Measurements from ENCODE around the gene PTPN14. TPM values are rescaled to one million over a fixed set of nuclear protein-coding genes. Genes with fewer than 3 reads are reported as not detected.

Gene PTPN14
- total and polyA plus RNA-seq, 2 of the 4 experiments (the other 2 are of a cell fraction) = 21.5 to 31.7 TPM

GRCh38 chr1:214423045-214423444 is 128.4 kb downstream of the PTPN14 start:
- H2BK20ac ChIP-seq (ENCODE audit: low read depth, low read length) = peak overlapping the region; percentile 32; the same call in 1 of the 2 replicates
- H2BK120ac ChIP-seq (ENCODE audit: low read depth, low read length) = peak overlapping the region; percentile 52; the same call in 1 of the 2 replicates
- peaks cover 17% of the 10 kb centered on the region for H3K4me1 ChIP-seq (ENCODE audit: control insufficient read depth, insufficient read depth, low read length)
- H4K5ac ChIP-seq (ENCODE audit: low read depth, low read length) = no peak overlapping the region
- peak overlapping the region in 1 of 2 experiments; percentile 17; a peak in 2 of 4 replicates for H4K8ac ChIP-seq (ENCODE audit: low read depth in 2 of 2, low read length in 2 of 2)
- no peak overlapping the region for H3K4me2 ChIP-seq (ENCODE audit: low read depth, low read length)
- H3K18ac ChIP-seq (ENCODE audit: low read depth, low read length) = no peak overlapping the region
- no peaks in the 10 kb centered on the region for H3K27me3 ChIP-seq (ENCODE audit: control insufficient read depth, insufficient read depth, low read length)
- H2AK9ac ChIP-seq (replicated peaks; ENCODE audit: low read depth, low read length, poor library complexity) = peak overlapping the region; percentile 20
- peaks cover 16% of the 10 kb centered on the region for H3K9me1 ChIP-seq (ENCODE audit: insufficient read depth, low read length)
- peaks cover 36 to 73% of the 10 kb centered on the region in 2 experiments for H3K79me1 ChIP-seq (ENCODE audit: low read depth in 1 of 2, low read length in 2 of 2)
- no TSS peak for BruUV-seq (replicated peaks)
- 0 out of 2 replicates have a peak overlapping the region, but pooled peaks have one; percentile 17 for H3K23ac ChIP-seq (ENCODE audit: low read depth, low read length)
- no peak overlapping the region for H3K4me3 ChIP-seq (ENCODE audit: insufficient read depth, low read depth, low read length)
- no peak overlapping the region for H3K56ac ChIP-seq (ENCODE audit: extremely low read depth, insufficient read depth, low read length)
- H3K36me3 ChIP-seq (ENCODE audit: control insufficient read depth, insufficient read depth, low read length) = no peaks in the 10 kb centered on the region
- CTCF ChIA-PET = no interaction called here
- intact Hi-C loops (cut with micrococcal nuclease) (no loop called here), dilution Hi-C loops (cut with HindIII; ENCODE audit: low sequenced_read_pairs, unreplicated experiment) (no loop called here), in situ Hi-C loops (cut with MboI; ENCODE audit: low sequenced_read_pairs) (no loop called here)
- TF ChIP-seq MAFK (IDR thresholded peaks at IDR 0.05; ENCODE audit: low read depth, low read length) = no peak
- TF ChIP-seq, protein P1, sequence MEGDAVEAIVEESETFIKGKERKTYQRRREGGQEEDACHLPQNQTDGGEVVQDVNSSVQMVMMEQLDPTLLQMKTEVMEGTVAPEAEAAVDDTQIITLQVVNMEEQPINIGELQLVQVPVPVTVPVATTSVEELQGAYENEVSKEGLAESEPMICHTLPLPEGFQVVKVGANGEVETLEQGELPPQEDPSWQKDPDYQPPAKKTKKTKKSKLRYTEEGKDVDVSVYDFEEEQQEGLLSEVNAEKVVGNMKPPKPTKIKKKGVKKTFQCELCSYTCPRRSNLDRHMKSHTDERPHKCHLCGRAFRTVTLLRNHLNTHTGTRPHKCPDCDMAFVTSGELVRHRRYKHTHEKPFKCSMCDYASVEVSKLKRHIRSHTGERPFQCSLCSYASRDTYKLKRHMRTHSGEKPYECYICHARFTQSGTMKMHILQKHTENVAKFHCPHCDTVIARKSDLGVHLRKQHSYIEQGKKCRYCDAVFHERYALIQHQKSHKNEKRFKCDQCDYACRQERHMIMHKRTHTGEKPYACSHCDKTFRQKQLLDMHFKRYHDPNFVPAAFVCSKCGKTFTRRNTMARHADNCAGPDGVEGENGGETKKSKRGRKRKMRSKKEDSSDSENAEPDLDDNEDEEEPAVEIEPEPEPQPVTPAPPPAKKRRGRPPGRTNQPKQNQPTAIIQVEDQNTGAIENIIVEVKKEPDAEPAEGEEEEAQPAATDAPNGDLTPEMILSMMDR (conservative IDR thresholded peaks at IDR 0.05; ENCODE audit: low read depth, low read length) = no peak
- no peak for TF ChIP-seq MXI1 (IDR thresholded peaks at IDR 0.05; ENCODE audit: borderline replicate concordance, low read depth, low read length)
- H2AK5ac ChIP-seq (ENCODE audit: low read depth, low read length) = peak overlapping the region; percentile 93
- ATAC-seq (ENCODE audit: low read depth) = no peak
- POLR2A ChIA-PET (ENCODE audit: unreplicated experiment) = no interaction called here
- peak overlapping the region; percentile 36 for H2BK5ac ChIP-seq (ENCODE audit: low read depth, low read length, poor library complexity, severe bottlenecking)
- no peak overlapping the region for H3K9ac ChIP-seq (ENCODE audit: low read depth, low read length)
- H3K27ac ChIP-seq (ENCODE audit: insufficient read depth, low read length) = no peak overlapping the region
- peak overlapping the region; percentile 28; the same call in 1 of the 2 replicates for H3K14ac ChIP-seq (replicated peaks; ENCODE audit: low read depth, low read length)
- H4K91ac ChIP-seq (ENCODE audit: insufficient read depth, low read depth, low read length) = peak overlapping the region; percentile 38; the same call in 1 of the 2 replicates
- 100% methylated on average over 2 of the region's 5 CpGs; no CpG with 5 or more reads in 1 of the 2 experiments for WGBS, 2 experiments (ENCODE audit: extremely low coverage in 2 of 2, insufficient read length in 1 of 2)
- peaks cover 23% of the 10 kb centered on the region for H4K20me1 ChIP-seq (ENCODE audit: insufficient read depth, low read length)
- DNase-seq = no peak
- H3K4ac ChIP-seq (ENCODE audit: low read depth, low read length) = peak overlapping the region; percentile 37; the same call in 1 of the 2 replicates
- H2BK15ac ChIP-seq (ENCODE audit: low read depth, low read length) = peak overlapping the region; percentile 19; the same call in 1 of the 3 replicates
- H3K9me3 ChIP-seq (ENCODE audit: control insufficient read depth, insufficient read depth, low read length) = no peaks in the 10 kb centered on the region
- H2AFZ ChIP-seq (replicated peaks; ENCODE audit: low read length, poor library complexity) = no peak overlapping the region

All from IMR-90 (cell line).